OCI-M1 (cell line): ENCODE results near the gene TPRX2.
"Not testable (repeated sequence)": the region's sequence is repeated elsewhere in the genome, so short reads cannot be mapped to it uniquely, and the experiment has no call there.

Experiments used
- DNase-seq: peaks from one replicate; lab custom pipeline; 2025; lab: John Stamatoyannopoulos, UW

Gene TPRX2, protein sequence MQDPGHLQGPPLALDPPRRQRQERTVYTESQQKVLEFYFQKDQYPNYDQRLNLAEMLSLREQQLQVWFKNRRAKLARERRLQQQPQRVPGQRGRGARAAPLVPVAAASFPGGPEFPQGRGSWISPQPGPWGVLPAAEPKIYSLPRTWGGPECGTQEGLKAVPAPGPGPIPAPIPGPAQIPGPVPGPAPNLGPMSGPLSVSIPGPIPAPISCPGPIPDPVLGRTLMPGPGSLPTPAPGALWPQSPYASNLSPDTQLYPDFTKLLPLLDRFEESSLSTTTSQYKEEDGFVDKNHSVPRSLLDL

DNA sequence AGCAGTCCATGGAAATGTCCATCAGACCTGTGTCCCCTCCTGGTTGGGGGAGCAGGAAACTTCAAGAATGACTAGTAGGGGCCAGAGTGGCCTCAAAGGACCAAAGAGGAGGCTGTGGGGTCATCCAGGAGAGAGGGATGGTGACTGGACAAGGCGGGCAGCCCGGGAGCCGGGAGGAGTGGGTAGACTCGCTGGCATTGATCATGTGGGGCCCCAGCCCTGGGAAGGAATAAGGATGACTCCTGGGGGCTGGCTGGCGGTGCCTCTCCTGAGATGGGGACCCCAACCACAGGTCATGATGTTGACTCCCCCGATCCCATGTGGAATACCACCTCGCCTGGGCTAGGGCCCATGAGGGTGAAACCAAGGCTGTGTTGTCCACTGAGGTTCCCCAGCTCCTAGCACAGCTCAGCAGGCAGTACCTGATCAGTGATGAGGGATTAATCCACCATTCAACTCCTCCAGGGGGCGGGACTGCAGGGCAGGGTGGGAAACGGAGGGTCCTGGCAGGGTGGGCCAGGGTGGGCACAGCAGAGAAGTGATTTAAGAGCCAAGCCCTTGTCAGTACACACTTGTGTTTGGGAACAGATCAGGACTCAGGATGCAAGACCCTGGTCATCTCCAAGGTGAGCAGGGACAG lies at the start of gene TPRX2:
TPRX2 (plus strand) TSS at position 590 of the 640 bp plus-strand sequence; CDS start at position 602, 12 bp downstream.
- not testable (repeated sequence) for DNase-seq

DNA sequence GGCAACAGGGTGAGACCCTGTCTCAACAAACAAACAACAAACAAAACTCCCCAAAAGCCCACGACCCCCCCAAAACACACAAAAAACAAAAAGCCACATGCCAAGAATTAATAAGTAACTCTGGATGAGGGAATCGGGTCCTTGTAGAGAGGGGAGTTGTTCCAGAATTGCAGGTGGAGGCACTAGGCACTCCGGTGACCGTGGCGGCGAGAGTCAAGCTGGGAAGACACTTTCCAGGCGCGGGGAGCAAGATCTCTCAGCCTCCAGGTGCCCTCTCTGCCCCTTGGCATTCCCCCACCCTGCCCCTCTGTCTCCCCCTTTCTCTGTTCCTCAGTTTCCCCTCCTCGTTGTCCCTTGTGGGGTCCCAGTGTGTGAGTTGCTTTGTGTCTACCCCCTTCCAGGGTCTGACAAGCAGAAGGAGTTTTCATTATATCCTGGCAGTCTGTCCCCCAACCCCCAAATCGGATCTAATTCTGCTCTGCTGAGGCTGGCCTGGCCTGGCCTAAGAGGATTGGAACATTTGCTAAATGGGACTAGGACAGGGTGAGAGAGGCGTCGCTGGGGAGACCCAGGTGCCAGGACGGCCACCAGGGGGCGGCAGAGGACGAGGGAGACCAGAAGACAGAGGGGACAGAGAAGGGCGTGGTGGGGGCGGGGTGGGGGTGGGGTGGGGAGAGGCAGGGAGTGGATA lies 45.6 kb upstream of the TPRX2 start:
- DNase-seq: peak; percentile 89

DNA sequence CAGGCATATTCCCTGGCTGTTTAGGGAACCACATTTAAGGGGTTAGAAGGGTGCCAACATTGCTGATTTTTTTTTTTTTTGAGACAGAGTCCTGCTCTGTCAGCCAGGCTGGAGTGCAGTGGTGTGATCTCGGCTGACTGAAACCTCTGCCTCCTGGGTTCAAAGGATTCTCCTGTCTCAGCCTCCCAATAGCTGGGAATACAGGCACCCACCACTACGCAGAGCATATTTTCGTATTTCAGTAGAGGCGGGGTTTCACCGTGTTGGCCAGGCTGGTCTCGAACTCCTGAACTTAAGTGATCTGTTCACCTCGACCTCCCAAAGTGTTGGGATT lies 45.1 kb upstream of the TPRX2 start:
- no peak for DNase-seq

DNA sequence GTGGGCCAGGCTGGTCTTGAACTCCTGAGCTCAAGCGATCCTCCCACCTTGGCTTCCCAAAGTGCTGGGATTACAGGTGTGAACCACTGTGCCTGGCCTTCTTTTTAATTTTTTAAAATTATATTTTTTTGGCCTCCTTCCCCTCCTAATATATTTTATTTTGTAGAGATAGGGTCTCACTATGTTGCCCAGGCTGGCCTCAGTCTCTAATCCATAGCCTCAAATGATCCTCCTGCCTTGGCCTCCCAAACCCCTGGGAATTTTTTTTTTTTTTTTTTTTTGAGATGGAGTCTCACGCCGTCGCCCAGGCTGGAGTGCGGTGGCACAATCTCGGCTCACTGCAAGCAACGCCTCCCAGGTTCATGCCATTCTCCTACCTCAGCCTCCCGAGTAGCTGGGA lies 42.8 kb upstream of the TPRX2 start:
- DNase-seq: not testable (repeated sequence)

DNA sequence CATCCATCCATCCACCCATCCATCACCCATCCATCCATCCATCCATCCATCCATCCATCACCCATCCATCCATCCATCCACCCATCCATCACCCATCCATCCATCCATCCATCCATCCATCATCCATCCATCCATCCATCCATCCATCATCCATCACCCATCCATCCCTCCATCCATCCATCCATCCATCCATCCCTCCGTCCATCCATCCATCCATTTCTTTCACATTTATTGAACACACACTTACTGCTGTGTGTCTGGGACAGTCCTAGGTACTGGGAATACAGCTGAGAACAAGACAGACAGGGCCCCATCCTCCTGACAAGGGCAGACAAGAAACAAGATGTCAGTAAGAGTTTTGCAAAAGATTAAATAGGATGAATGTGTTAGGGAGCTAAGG lies 40.8 kb upstream of the TPRX2 start:
- DNase-seq: not testable (repeated sequence)

DNA sequence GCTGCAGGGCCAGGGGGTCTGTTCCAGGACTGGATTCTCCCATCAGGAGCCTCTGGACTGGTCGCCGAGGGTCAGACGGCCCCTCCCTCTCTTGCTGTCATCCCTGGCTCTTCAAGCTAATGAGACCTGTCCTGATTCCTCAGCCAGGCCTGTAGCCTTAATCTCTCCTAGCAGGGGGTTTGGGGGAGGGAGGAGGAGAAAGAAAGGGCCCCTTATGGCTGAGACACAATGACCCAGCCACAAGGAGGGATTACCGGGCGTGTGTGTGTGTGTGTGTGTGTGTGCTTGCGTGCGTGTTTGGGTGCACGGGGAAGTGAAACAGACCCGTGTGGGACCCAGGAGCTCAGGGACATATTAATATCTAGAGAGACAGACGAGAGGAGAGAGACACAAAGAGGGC lies 39.2 kb upstream of the TPRX2 start:
- DNase-seq: no peak

DNA sequence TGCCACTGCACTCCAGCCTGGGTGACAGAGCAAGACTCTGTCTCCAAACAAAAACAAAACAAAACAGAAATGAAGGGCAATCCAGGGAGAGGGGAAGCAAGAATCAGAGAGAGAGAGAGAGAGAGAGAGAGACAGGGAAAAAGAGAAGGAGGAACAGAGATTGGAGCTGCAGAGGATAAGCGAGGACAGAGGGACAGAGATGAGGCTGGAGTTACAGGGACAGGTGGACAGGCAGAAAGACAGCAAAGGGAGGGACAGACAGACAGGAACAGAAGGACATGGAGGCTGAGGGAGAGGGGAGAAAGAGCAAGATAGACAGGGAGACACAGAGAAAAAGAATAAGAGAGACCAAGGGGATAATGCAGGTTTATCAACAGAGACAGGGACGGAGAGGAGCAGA lies 38.6 kb upstream of the TPRX2 start:
- no peak for DNase-seq

DNA sequence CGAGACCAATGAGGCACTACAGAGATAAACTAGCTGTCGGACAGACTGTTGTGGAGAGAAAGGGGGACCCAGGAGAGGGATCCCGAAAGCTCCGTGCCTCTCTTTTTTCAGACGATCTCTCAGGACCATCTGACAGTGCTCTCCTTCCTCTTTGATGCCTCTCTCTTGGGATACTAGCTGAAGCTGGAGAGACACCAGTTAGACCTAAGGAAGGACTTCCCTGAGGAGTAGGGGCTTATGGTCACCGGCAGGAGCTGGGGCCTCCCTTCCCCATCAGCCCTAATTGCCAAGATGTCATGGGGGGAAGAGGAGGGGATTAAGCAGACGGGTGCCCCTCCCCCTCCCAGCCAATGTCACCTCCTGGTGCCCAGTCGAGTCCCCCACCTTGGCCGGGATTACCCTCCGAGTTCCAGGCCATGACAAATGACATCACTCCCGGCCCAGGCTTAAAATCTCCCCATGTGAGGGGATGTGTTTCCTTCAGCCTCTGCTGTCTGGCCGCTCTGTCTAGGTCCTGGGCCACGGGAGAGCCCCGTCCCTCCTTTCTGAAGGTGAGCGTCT lies 37.5 kb upstream of the TPRX2 start, which contains the start of gene CRX:
CRX (plus strand) TSS at position 478 of the 561 bp plus-strand sequence. CDS start 12,507 bp downstream, outside the sequence.
- DNase-seq: no peak

DNA sequence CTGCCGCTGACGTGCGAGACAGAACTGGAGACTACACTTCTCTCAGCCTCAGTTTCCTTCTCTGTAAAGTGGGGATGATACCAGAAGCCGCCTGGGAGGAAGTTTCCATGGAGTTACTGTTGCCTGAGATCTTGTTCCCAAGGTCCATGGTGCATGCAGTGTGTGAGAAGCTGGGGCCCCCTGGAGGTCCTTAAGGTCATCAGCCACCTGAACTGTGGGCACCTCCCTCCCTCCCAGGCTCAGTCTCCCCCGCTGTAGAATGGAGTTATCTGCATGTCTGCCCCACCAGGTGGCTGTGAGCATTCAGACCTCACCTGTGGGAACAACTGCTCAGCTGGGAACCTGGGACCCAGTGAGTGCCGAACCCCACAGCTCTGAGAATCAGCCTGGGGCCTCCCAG lies 34.6 kb upstream of the TPRX2 start:
- no peak for DNase-seq

DNA sequence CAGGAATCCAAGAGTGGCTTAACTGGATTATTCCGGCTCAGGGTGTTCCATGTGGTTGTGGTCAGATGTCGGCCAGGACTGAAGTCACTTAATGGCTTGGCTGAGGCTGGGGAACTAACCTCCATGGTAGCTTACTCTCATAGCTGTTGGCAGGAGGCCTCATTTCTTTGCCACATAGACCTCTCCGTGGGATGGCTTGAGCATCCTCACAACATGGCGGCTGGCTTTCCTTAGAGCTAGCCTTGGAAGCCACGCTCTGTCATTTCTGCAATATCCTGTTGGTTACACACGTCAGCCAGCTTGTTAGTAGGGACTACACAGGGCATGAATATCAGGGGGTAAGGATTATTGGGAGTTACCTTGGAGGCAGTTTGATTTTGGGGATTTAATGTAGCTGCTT lies 32.2 kb upstream of the TPRX2 start:
- no peak for DNase-seq

DNA sequence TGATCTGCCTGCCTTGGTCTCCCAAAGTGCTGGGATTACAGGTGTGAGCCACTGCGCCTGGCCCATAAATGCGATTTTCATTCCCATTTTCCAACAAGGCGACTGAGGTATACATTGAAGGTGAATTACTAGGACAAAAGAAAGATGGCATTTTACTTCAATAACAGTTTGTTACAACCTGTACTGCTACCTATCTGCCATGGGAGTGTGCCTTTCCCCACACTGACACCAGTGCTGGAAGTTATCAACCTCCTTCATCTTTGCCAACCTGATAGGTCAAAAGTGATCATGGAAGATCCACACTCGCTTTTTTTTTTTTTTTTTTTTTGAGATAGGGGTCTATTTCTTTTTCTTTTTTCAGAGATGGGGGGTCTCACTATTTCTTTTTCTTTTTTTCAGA lies 26.3 kb upstream of the TPRX2 start:
- DNase-seq: no peak

DNA sequence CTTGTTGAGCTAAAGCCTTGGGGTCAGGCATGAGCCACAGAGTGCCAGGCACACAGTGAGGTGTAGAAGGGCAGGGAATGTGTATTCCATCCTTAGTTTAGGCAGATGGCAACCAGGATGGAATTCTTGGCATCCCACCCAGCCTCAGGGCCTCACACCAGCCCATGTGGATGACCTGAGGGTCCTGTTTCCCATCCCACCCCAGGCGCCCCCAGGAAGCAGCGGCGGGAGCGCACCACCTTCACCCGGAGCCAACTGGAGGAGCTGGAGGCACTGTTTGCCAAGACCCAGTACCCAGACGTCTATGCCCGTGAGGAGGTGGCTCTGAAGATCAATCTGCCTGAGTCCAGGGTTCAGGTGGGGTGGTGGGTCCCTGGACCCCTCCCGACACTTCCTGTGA lies 23.0 kb upstream of the TPRX2 start:
- DNase-seq: no peak

DNA sequence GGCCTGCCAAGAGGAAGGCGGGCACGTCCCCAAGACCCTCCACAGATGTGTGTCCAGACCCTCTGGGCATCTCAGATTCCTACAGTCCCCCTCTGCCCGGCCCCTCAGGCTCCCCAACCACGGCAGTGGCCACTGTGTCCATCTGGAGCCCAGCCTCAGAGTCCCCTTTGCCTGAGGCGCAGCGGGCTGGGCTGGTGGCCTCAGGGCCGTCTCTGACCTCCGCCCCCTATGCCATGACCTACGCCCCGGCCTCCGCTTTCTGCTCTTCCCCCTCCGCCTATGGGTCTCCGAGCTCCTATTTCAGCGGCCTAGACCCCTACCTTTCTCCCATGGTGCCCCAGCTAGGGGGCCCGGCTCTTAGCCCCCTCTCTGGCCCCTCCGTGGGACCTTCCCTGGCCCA lies 19.6 kb upstream of the TPRX2 start:
- no peak for DNase-seq

DNA sequence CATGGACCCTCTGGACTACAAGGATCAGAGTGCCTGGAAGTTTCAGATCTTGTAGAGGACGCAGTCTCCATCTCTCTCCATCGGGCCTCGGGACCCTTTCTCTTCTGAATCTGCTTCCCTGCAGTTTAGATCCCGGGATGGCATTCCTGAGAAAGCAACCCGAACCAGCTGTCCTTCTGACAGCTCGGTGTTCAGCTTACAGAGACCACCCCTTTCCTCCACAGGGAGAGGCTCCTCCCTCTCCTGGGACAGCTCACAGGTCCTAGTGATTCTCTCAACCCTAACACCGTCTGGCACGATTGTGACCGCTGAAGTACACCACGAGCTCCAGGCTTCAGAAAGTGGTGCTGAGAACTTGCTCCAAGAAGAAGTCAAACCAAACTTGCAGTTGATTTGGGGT lies 19.1 kb upstream of the TPRX2 start:
- DNase-seq: no peak

DNA sequence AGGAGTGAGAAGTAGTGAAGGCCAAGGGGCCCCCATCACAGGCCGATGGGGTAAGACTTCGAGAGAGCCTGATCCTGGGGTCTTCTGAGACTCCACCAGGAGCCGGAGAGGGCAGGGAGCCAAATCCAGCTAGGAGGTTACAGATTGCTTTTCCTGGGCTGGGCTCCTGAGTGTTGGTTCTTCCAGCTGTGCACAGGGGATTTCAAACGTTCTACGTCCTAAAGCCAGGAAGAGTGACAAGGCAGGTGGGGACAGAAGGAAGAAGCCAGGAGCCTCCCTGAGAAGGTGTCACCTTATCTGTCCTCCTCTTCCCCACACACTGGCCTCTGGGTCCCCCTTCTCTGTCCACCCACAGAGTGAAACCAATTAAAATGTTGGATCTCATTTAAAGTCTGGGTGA lies 16.1 kb upstream of the TPRX2 start:
- DNase-seq: no peak

DNA sequence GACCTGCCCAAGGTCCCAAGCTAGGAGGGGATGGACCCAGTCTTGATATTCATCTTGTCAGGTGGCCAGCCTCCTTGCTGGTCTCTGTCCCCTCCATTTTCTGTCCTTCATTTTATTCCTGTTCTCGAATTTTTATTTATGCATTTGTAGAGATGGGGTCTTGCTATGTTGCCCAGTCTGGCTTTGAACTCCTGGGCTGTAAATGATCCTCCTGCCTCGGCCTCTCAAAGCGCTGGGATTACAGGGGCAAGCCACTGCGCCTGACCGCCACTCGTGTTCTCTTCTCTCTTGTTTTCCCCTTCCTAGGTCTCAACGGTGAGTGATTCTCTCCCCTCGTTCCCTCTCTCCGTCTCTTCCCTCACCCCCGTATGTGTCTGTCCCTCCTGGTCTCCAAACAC lies 10.6 kb upstream of the TPRX2 start:
- DNase-seq: no peak

DNA sequence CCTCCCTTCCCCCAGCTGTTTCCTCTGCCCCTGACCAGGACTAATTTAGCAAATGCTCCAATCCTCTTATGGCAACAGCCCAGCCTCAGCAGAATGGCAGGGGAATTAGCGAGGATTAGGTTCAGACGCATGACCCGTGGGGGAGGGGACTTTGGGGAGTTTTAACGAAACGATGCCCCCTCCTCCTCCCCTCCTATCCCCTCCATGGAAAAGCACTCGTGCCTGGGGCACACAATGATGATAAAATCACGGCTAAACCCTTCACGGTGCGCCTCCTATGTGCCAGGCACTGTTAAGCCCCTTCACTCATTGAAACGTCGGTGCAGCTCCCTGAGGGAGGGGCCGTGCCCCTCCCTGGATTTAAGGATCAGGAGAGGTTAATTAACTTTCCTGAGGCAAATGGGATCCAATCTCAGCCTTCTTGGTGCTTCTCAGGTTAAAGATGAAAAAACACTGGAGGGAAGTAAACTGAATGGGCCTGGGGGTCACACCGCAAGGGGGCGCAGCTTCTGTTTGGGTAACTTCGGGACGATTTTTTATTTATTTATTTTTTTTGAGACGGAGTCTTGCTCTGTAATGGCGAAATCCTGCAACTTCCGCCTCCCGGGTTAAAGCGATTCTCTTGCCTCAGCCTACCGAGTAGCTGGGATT lies 10.1 kb upstream of the TPRX2 start:
- DNase-seq: no peak

DNA sequence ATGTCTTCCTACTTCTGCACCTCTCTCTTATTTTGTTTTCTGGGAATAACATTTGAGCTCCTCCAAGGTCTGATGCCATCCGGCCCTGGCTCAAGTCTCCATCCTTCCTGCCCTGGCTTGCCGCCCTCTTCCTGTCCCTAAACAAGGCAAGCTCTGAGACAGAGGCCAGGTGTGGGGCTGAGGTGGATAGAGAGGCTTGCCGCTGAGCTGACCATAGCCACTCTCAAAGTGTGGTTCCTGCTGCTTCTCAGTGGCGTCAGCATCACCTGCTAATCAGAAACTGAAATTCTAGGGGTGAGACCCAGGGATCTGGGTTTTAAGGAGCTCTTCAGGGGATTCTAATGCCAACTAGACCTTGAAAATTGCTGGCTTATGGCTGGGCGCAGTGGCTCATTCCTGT lies 6.0 kb upstream of the TPRX2 start:
- DNase-seq: no peak

DNA sequence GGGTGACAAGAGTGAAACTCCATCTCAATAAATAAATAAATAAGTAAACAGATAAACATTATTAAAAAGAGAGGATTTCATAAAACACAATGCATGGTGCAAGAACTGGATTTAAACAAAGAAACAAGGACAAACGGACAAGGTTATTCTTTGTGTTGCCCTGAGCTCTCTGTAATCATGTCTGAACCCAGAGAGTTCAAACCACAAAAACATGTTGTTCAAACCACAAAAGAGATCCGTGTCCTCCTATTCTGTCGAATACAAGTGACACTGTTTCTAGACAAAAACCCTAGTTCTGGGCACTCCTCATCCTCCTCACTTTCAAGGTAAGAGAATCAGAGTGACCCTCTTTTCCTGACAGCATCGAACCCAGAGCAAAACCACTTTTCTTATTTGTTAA lies 4.6 kb upstream of the TPRX2 start:
- peak; percentile 26 for DNase-seq

DNA sequence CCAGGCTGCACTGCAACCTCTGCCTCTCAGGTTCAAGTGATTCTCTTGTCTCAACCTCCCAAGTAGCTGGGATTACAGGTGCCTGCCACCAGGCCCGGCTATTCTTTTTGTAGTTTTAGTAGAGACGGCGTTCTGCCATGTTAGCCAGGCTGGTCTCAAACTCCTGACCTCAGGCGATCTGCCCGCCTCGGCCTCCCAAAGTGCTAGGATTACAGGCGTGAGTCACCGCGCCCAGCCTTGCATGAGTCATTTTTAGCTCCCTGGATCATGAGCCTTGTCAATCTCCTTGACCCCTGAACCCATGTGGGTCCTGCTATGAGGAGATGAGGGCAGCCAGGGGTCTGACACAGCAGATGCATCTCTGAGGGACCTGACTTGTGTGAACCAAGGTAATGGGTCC lies 804 bp upstream of the TPRX2 start:
- DNase-seq: not testable (repeated sequence)

DNA sequence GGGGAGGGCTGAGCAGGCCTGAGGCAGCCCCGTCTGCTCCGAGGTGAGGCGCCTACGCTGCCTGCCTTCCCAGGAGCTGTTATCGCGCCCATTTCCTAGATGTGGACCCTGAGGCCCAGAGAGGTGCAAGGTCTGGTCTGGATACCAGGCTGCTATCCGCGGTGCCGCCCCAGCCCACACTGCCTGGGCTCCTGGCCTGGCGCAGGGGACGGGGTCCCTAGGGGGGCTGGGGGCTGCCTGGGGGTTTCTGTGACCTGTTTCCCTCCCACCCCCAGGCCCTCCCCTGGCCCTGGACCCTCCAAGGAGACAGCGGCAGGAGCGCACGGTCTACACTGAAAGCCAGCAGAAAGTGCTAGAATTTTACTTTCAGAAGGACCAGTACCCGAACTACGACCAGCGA lies 803 bp downstream of the TPRX2 start:
- not testable (repeated sequence) for DNase-seq

DNA sequence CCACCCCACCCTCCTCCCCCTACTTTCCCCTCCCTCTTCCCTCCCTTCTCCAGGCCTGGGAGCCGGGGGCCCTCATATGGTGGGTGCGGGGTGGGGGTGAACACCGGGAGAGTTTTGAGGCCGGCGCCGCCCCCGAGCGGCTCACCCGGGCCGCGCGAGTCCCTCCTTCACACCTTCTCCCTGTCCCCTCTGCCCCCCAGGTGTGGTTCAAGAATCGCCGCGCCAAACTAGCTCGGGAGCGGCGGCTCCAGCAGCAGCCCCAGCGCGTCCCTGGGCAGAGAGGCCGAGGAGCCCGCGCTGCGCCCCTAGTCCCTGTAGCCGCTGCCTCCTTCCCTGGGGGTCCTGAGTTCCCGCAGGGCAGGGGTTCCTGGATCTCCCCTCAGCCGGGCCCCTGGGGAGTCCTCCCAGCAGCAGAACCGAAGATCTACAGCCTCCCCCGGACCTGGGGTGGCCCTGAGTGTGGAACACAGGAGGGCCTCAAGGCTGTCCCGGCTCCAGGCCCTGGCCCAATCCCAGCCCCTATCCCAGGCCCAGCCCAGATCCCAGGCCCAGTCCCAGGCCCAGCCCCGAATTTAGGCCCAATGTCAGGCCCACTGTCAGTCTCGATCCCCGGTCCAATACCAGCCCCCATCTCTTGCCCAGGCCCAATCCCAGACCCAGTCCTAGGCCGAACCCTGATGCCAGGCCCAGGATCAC lies 1.7 kb downstream of the TPRX2 start:
- no peak for DNase-seq
